ENCODE data around the gene AP5S1. TPM values are rescaled to one million over a fixed set of nuclear protein-coding genes. Genes with fewer than 3 reads are reported as not detected.
A peak's percentile ranks its signal among the peaks of the same experiment; 100 is the strongest.

Gene AP5S1
- total and polyA plus RNA-seq, 10 of the 15 experiments (the other 5 are each of a cell fraction or from before 2014, with no cell fraction given): 3.8 to 13.2 (median 7.8) TPM

DNA sequence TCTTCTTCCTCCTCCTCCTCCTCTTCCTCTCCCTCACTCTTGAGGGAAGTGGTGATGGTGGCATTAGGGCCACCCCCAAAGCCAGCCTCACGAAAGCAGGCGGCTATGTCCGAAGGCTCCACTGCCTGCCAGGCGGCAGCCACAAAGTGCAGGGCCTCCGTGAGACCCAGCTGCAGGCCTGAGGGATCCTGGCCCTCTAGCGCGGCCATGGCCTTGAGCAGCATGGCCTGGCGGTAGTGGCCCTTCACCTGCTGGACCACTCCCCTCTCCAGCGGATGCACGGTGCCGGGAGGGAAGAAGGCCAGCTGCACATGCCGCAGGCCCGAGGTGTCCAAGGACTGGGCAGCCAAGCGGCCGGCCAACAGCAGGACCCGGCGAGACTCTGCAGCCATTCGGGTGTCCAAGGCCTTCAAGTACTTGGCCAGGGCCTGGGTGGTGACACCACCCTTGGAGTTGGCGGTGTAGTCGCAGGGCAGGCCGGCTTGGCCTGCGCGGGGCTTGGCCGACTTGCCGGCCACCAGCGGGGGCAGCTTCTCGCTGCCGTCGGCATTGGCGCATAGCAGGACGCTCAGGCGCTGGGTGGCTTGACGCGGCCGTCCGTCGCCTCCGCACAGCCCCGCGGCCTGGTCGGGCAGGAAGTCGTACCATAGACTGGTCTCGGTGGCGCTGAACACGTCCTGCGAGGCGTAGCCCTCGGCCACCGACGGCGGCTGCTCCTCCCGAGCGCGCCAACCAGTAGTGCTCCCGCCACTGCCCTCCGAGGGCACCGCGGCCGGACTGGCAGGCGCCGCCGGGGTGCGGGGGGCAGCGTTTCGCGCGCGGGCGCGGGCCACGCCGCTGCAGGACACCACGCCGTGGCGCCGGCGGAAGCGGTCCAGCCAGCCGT is 34.9 kb upstream of the AP5S1 start:
- no peak for DNase-seq (ENCODE audit: low read depth, low spot score)
- H2AFZ ChIP-seq (ENCODE audit: control insufficient read depth, low read depth, low read length): no peak overlapping the region

GRCh38 chr20:3786126-3786484 is 34.2 kb upstream of the AP5S1 start:
- ATAC-seq (peak; percentile 10; the same call in 2 of the 3 replicates), FAIRE-seq (no peak), DNase-seq (ENCODE audit: low read depth, low spot score) (no peak)
- Histone ChIP-seq H3K36me3 (ENCODE audit: control insufficient read depth in 2 of 2, insufficient read depth in 2 of 2, low read length in 1 of 2) (no peaks in the 10 kb centered on the region), H3K9ac (ENCODE audit: control insufficient read depth, insufficient read depth, low read length) (peak overlapping the region; percentile 74), H3K27me3 (replicated peaks in 1 of 2; ENCODE audit: control insufficient read depth in 2 of 2, insufficient read depth in 2 of 2, low read length in 1 of 2) (no peaks in the 10 kb centered on the region), H3K4me2 (ENCODE audit: control insufficient read depth, insufficient read depth) (peak overlapping the region; percentile 72), H3K9me3 (replicated peaks; ENCODE audit: control insufficient read depth, insufficient read depth, low read length) (no peaks in the 10 kb centered on the region), H3K27ac (ENCODE audit: control insufficient read depth, insufficient read depth) (peak overlapping the region; percentile 50), H4K20me1 (ENCODE audit: control insufficient read depth, insufficient read depth) (no peaks in the 10 kb centered on the region), H3K4me3 (peak overlapping the region; percentile 82), H3K79me2 (ENCODE audit: control insufficient read depth, insufficient read depth, low read length) (peaks cover 14% of the 10 kb centered on the region), H3K4me1 (ENCODE audit: control insufficient read depth, insufficient read depth, low read length) (peaks cover 17% of the 10 kb centered on the region), H2AFZ (ENCODE audit: control insufficient read depth, low read depth, low read length) (peak overlapping the region; percentile 55)
- WGBS (ENCODE audit: insufficient coverage, insufficient replicate concordance, low lambda C conversion rate, missing lambda C conversion rate): 9% methylated on average over 33 of the region's 35 CpGs
- RAD21 ChIA-PET (ENCODE audit: unreplicated experiment): interaction anchor here (1.0 to 5.2 kb wide), 12 partner anchors 9 to 299 kb away, joined by 3 to 31 read pairs (median 4); partner anchors contain the start of genes AP5S1 and CDC25B
- intact Hi-C loops (cut with micrococcal nuclease; ENCODE audit: unreplicated experiment) (loop anchor here (2.0 to 10.0 kb wide), 3 partner anchors 69 to 296 kb away; partner anchors contain the start of gene RNF24), in situ Hi-C loops (cut with MboI) (no loop called here)
- SMC1A ChIA-PET (ENCODE audit: uncharacterized antibody, unreplicated experiment): interaction anchor here (0.8 to 4.6 kb wide), 5 partner anchors 9 to 299 kb away, joined by 3 to 43 read pairs (median 4); partner anchors contain the start of gene AP5S1
- POLR2A ChIA-PET: interaction anchor here (1.0 to 2.4 kb wide), 3 partner anchors 14 to 58 kb away, joined by 3 to 12 read pairs (median 5); partner anchors contain the start of gene AP5S1
- BruUV-seq (replicated peaks): no TSS peak
- CTCF ChIA-PET: interaction anchor here (1.1 to 4.8 kb wide), 8 partner anchors 18 to 299 kb away, joined by 4 to 85 read pairs (median 10); partner anchors contain the start of genes ADISSP and AP5S1
- TF ChIP-seq LARP7 (IDR thresholded peaks at IDR 0.05) (peak; percentile 54; the same call in 1 of the 2 replicates), POLR2AphosphoS5 (IDR thresholded peaks at IDR 0.05; ENCODE audit: low read length) (no peak), TBL1XR1 (IDR thresholded peaks at IDR 0.05; ENCODE audit: low read depth, low read length) (no peak), HDGF (IDR thresholded peaks at IDR 0.05) (0 out of 2 replicates have a peak, but pooled peaks have one; percentile 33), IRF5 (IDR thresholded peaks at IDR 0.05; ENCODE audit: borderline replicate concordance) (no peak), SMC3 (IDR thresholded peaks at IDR 0.05; ENCODE audit: borderline replicate concordance, low read length) (no peak)
- TF ChIP-seq, protein P1, sequence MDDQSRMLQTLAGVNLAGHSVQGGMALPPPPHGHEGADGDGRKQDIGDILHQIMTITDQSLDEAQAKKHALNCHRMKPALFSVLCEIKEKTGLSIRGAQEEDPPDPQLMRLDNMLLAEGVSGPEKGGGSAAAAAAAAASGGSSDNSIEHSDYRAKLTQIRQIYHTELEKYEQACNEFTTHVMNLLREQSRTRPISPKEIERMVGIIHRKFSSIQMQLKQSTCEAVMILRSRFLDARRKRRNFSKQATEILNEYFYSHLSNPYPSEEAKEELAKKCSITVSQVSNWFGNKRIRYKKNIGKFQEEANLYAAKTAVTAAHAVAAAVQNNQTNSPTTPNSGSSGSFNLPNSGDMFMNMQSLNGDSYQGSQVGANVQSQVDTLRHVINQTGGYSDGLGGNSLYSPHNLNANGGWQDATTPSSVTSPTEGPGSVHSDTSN (IDR thresholded peaks at IDR 0.05; ENCODE audit: insufficient replicate concordance, low read depth, low read length): no peak
- TF ChIP-seq, protein P2, sequence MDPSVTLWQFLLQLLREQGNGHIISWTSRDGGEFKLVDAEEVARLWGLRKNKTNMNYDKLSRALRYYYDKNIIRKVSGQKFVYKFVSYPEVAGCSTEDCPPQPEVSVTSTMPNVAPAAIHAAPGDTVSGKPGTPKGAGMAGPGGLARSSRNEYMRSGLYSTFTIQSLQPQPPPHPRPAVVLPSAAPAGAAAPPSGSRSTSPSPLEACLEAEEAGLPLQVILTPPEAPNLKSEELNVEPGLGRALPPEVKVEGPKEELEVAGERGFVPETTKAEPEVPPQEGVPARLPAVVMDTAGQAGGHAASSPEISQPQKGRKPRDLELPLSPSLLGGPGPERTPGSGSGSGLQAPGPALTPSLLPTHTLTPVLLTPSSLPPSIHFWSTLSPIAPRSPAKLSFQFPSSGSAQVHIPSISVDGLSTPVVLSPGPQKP (IDR thresholded peaks at IDR 0.05; ENCODE audit: low read depth, low read length): no peak

More for the DNA sequence above, 34.9 kb upstream of the AP5S1 start:
- Histone ChIP-seq H3K4me2 (ENCODE audit: control insufficient read depth, insufficient read depth) (peak overlapping the region; percentile 72), H3K4me3 (peak overlapping the region; percentile 82), H3K36me3 (ENCODE audit: control insufficient read depth in 2 of 2, insufficient read depth in 2 of 2, low read length in 1 of 2) (no peaks in the 10 kb centered on the region), H3K27me3 (replicated peaks in 1 of 2; ENCODE audit: control insufficient read depth in 2 of 2, insufficient read depth in 2 of 2, low read length in 1 of 2) (no peaks in the 10 kb centered on the region), H4K20me1 (ENCODE audit: control insufficient read depth, insufficient read depth) (no peaks in the 10 kb centered on the region), H3K9me3 (replicated peaks; ENCODE audit: control insufficient read depth, insufficient read depth, low read length) (no peaks in the 10 kb centered on the region), H3K79me2 (ENCODE audit: control insufficient read depth, insufficient read depth, low read length) (peaks cover 14% of the 10 kb centered on the region), H3K4me1 (ENCODE audit: control insufficient read depth, insufficient read depth, low read length) (peaks cover 17% of the 10 kb centered on the region), H3K9ac (ENCODE audit: control insufficient read depth, insufficient read depth, low read length) (peak overlapping the region; percentile 74), H3K27ac (ENCODE audit: control insufficient read depth, insufficient read depth) (no peak overlapping the region)
- ChIA-PET SMC1A (ENCODE audit: uncharacterized antibody, unreplicated experiment) (interaction anchor here (0.8 to 4.6 kb wide), 4 partner anchors 10 to 69 kb away, joined by 3 to 43 read pairs (median 5); partner anchors contain the start of gene AP5S1), CTCF (interaction anchor here (1.1 to 4.8 kb wide), 6 partner anchors 17 to 300 kb away, joined by 4 to 85 read pairs (median 17); partner anchors contain the start of genes ADISSP and AP5S1), POLR2A (interaction anchor here (1.0 to 2.4 kb wide), 2 partner anchors 35 to 59 kb away, joined by 3 to 12 read pairs; partner anchors contain the start of gene AP5S1), RAD21 (ENCODE audit: unreplicated experiment) (interaction anchor here (1.1 to 5.2 kb wide), 9 partner anchors 10 to 288 kb away, joined by 3 to 31 read pairs (median 4); partner anchors contain the start of genes AP5S1 and CDC25B)
- TF ChIP-seq IKZF1 (conservative IDR thresholded peaks at IDR 0.05): peak; percentile 29
- no peak for TF ChIP-seq POLR2AphosphoS5 (IDR thresholded peaks at IDR 0.05; ENCODE audit: low read length)
- TF ChIP-seq SMAD1 (IDR thresholded peaks at IDR 0.05; ENCODE audit: low read depth, partially characterized antibody): no peak
- no peak for TF ChIP-seq PAX5 (IDR thresholded peaks at IDR 0.05; ENCODE audit: borderline replicate concordance, low read depth, low read length)
- FAIRE-seq: no peak
- BruUV-seq (replicated peaks): no TSS peak
- 38% methylated on average over 78 of the region's 79 CpGs for WGBS (ENCODE audit: insufficient coverage, insufficient replicate concordance, low lambda C conversion rate, missing lambda C conversion rate)
- in situ Hi-C loops (cut with MboI) (no loop called here), intact Hi-C loops (cut with micrococcal nuclease; ENCODE audit: unreplicated experiment) (loop anchor here (2.0 to 10.0 kb wide), 3 partner anchors 69 to 297 kb away; partner anchors contain the start of gene RNF24)
- ATAC-seq: no peak
